ENCODE measurements around the gene TBL2. TPM values are rescaled to one million over a fixed set of nuclear protein-coding genes. Genes with fewer than 3 reads are reported as not detected.

The TBL2 gene
- total RNA-seq, 4 donors from 2014 or later = 19.1 to 52.5 (median 38.2) TPM

- intact Hi-C loops (cut with DNase I) = loop anchor here (2.0 kb wide), 1 partner anchor 61 kb away; the partner anchor contains the start of gene VPS37D
- H3K4me1 ChIP-seq = peaks cover 3 to 9% (median 7%) of the 10 kb centered on the region in 4 donors
- peaks cover 0 to 49% (median 2%) of the 10 kb centered on the region in 4 donors for H3K27me3 ChIP-seq
- TF ChIP-seq POLR2A (IDR thresholded peaks at IDR 0.05; ENCODE audit: low read depth) (no peak), CTCF (IDR thresholded peaks at IDR 0.05) (no peak), POLR2AphosphoS5 (IDR thresholded peaks at IDR 0.05) (no peak)
- no peaks in the 10 kb centered on the region for H3K36me3 ChIP-seq
- no peaks in the 10 kb centered on the region for H3K9me3 ChIP-seq
- 62% methylated on average over 20 of the region's 23 CpGs for WGBS
- H3K4me3 ChIP-seq = no peak overlapping the region
- H3K27ac ChIP-seq (replicated peaks in 1 of 4) = no peak overlapping the region
- DNase-seq (ENCODE audit: extremely low spot score) = no peak
Observed at GRCh38 chr7:73605601-73606220, 27.3 kb upstream of the TBL2 start.

- intact Hi-C loops (cut with DNase I) = no loop called here
- Histone ChIP-seq H3K4me3 (no peak overlapping the region), H3K36me3 (no peaks in the 10 kb centered on the region), H3K27me3 (peaks cover 0 to 59% (median 2%) of the 10 kb centered on the region in 4 donors), H3K9me3 (no peaks in the 10 kb centered on the region), H3K27ac (replicated peaks in 1 of 4) (no peak overlapping the region), H3K4me1 (peaks cover 3 to 9% (median 7%) of the 10 kb centered on the region in 4 donors)
- no peak for DNase-seq (ENCODE audit: extremely low spot score)
- WGBS = 77% methylated on average over 20 of the region's 22 CpGs
- no peak for TF ChIP-seq CTCF (IDR thresholded peaks at IDR 0.05)
- no peak for TF ChIP-seq POLR2A (IDR thresholded peaks at IDR 0.05; ENCODE audit: low read depth)
- TF ChIP-seq EP300 (IDR thresholded peaks at IDR 0.05) = no peak
- TF ChIP-seq POLR2AphosphoS5 (IDR thresholded peaks at IDR 0.05) = no peak
Observed at GRCh38 chr7:73602721-73603651, 24.6 kb upstream of the TBL2 start.

GRCh38 chr7:73599916-73600315, 21.5 kb upstream of the TBL2 start:
- Histone ChIP-seq H3K27me3 (peaks cover 0 to 64% (median 0%) of the 10 kb centered on the region in 4 donors), H3K27ac (replicated peaks in 1 of 4) (no peak overlapping the region), H3K36me3 (no peaks in the 10 kb centered on the region), H3K9me3 (no peaks in the 10 kb centered on the region), H3K4me3 (no peak overlapping the region), H3K4me1 (no peaks in the 10 kb centered on the region)
- TF ChIP-seq CTCF (IDR thresholded peaks at IDR 0.05) (no peak), POLR2A (IDR thresholded peaks at IDR 0.05; ENCODE audit: low read depth) (no peak), POLR2AphosphoS5 (IDR thresholded peaks at IDR 0.05) (no peak), EP300 (IDR thresholded peaks at IDR 0.05) (no peak)
- WGBS = 73% methylated on average over 7 of the region's 7 CpGs
- intact Hi-C loops (cut with DNase I) = no loop called here
- DNase-seq (ENCODE audit: extremely low spot score) = no peak

- no peak for DNase-seq (ENCODE audit: extremely low spot score)
- intact Hi-C loops (cut with DNase I) = no loop called here
- 83% methylated on average over 13 of the region's 13 CpGs for WGBS
Observed at GRCh38 chr7:73599151-73599882, 20.9 kb upstream of the TBL2 start.

More at GRCh38 chr7:73599151-73599882, 20.9 kb upstream of the TBL2 start:
- H3K4me1 ChIP-seq = no peaks in the 10 kb centered on the region
- peaks cover 0 to 64% (median 0%) of the 10 kb centered on the region in 4 donors for H3K27me3 ChIP-seq
- no peak overlapping the region for H3K4me3 ChIP-seq
- no peak for TF ChIP-seq POLR2AphosphoS5 (IDR thresholded peaks at IDR 0.05)
- no peak for TF ChIP-seq CTCF (IDR thresholded peaks at IDR 0.05)
- TF ChIP-seq POLR2A (IDR thresholded peaks at IDR 0.05; ENCODE audit: low read depth) = no peak
- TF ChIP-seq EP300 (IDR thresholded peaks at IDR 0.05) = no peak
- H3K9me3 ChIP-seq = no peaks in the 10 kb centered on the region
- no peaks in the 10 kb centered on the region for H3K36me3 ChIP-seq
- no peak overlapping the region for H3K27ac ChIP-seq (replicated peaks in 1 of 4)
